ENCODE results near the gene IGFBPL1.

IGFBPL1 gene

GRCh38 chr9:38445154-38446043 is 21.1 kb upstream of the IGFBPL1 start:
- H3K36me3 ChIP-seq (ENCODE audit: control insufficient read depth, insufficient read depth, low read length) = no peaks in the 10 kb centered on the region
- TF ChIP-seq, protein P1, sequence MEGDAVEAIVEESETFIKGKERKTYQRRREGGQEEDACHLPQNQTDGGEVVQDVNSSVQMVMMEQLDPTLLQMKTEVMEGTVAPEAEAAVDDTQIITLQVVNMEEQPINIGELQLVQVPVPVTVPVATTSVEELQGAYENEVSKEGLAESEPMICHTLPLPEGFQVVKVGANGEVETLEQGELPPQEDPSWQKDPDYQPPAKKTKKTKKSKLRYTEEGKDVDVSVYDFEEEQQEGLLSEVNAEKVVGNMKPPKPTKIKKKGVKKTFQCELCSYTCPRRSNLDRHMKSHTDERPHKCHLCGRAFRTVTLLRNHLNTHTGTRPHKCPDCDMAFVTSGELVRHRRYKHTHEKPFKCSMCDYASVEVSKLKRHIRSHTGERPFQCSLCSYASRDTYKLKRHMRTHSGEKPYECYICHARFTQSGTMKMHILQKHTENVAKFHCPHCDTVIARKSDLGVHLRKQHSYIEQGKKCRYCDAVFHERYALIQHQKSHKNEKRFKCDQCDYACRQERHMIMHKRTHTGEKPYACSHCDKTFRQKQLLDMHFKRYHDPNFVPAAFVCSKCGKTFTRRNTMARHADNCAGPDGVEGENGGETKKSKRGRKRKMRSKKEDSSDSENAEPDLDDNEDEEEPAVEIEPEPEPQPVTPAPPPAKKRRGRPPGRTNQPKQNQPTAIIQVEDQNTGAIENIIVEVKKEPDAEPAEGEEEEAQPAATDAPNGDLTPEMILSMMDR (IDR thresholded peaks at IDR 0.05; ENCODE audit: insufficient read depth, low read length, poor library complexity, severe bottlenecking) = no peak

DNA sequence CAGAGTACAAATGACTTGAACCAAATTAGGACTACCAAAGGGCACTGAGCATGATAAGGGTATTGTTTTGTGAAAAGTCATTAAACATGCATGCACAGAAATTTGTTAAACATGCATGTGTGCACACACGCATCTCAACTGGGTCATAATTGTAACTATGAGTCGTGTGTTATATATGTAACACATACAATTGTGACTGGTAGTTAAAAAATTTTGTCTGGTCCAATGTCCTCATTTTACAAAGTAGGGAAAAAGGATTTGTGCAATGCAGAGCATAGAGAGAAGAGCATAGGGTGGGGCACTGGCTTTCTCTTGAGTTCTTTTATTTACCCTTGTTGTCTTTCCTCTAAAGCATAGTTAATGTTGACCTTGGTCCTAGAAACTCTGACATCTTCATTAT is 19.3 kb upstream of the IGFBPL1 start:
- Histone ChIP-seq H3K4me3 (replicated peaks; ENCODE audit: low read depth, low read length) (no peak overlapping the region), H3K36me3 (ENCODE audit: control insufficient read depth, insufficient read depth, low read length) (no peaks in the 10 kb centered on the region), H3K27me3 (replicated peaks; ENCODE audit: control insufficient read depth, insufficient read depth, low read length) (no peaks in the 10 kb centered on the region; the same call in none of the 2 replicates)
- TF ChIP-seq, protein P1 (IDR thresholded peaks at IDR 0.05; ENCODE audit: insufficient read depth, low read length, poor library complexity, severe bottlenecking) = no peak
- DNase-seq (ENCODE audit: extremely low read depth, insufficient read length) = no peak

More at GRCh38 chr9:38445154-38446043, 21.1 kb upstream of the IGFBPL1 start:
- H3K4me3 ChIP-seq (replicated peaks; ENCODE audit: low read depth, low read length) = no peak overlapping the region
- H3K27me3 ChIP-seq (replicated peaks; ENCODE audit: control insufficient read depth, insufficient read depth, low read length) = no peaks in the 10 kb centered on the region
- no peak for DNase-seq (ENCODE audit: extremely low read depth, insufficient read length)

DNA sequence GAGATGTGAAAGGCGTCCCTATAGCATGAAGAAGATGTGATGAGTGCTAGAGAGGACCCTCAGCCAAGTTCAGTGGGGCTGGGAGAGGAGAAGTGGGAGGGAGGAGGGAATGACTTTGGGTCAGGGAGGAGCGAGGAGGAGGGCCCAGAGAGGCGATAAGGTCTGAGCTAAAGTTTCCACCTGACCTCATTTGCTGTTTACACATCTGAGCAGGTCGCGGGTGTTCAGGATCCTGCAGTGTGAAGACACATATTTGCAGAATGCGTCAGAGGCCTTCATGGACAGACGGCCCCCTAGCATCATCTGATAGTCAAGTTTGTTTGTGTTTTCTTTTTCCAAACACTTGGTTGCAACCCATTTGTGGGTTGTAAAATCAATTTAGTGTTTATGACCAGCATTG is 18.9 kb upstream of the IGFBPL1 start:
- no peaks in the 10 kb centered on the region; the same call in none of the 2 replicates for H3K27me3 ChIP-seq (replicated peaks; ENCODE audit: control insufficient read depth, insufficient read depth, low read length)
- H3K4me3 ChIP-seq (replicated peaks; ENCODE audit: low read depth, low read length) = no peak overlapping the region
- no peaks in the 10 kb centered on the region for H3K36me3 ChIP-seq (ENCODE audit: control insufficient read depth, insufficient read depth, low read length)
- TF ChIP-seq, protein P1 (IDR thresholded peaks at IDR 0.05; ENCODE audit: insufficient read depth, low read length, poor library complexity, severe bottlenecking) = no peak
- DNase-seq (ENCODE audit: extremely low read depth, insufficient read length) = no peak

GRCh38 chr9:38442473-38443096 is 18.3 kb upstream of the IGFBPL1 start:
- H3K36me3 ChIP-seq (ENCODE audit: control insufficient read depth, insufficient read depth, low read length) = no peaks in the 10 kb centered on the region
- TF ChIP-seq, protein P1 (IDR thresholded peaks at IDR 0.05; ENCODE audit: insufficient read depth, low read length, poor library complexity, severe bottlenecking) = no peak
- DNase-seq (ENCODE audit: extremely low read depth, insufficient read length) = no peak
- H3K27me3 ChIP-seq (replicated peaks; ENCODE audit: control insufficient read depth, insufficient read depth, low read length) = no peaks in the 10 kb centered on the region; the same call in none of the 2 replicates
- H3K4me3 ChIP-seq (replicated peaks; ENCODE audit: low read depth, low read length) = no peak overlapping the region

DNA sequence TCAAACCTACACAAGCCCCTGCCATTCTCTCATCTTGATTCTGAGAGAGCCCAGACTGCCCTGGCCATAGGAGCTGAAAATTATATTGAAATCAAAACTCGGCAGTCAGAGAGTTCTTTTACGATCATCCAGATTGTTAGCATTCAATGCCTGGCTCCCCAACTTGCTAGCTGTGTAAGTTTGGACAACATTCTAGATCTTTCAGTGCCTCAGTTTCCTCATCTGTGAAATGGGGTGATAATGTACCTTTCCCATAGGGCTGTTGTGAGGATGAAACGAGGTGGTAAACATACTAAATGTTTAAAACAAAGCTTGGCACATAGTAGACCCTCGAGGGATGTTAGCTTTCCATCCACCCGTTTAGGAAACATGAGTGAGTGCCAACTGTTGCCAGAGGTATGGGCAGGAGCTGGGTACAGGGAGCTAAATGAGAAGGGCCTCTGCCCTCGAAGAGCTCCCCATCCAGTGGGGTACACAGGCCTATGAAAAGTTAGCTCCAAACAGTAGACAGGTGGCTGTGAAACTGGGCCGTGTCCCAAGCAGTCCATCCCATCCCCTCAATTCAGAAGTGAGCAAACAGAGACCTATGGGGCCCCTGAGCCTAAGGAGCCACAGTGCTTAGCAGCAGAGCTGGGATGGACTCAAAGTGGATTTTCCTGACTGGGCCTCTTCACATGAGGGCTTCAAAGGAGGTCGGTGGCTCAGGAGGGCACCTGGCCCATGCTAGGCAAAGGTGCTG is 17.3 kb upstream of the IGFBPL1 start:
- Histone ChIP-seq H3K4me3 (replicated peaks; ENCODE audit: low read depth, low read length) (no peak overlapping the region), H3K27me3 (replicated peaks; ENCODE audit: control insufficient read depth, insufficient read depth, low read length) (no peaks in the 10 kb centered on the region; the same call in none of the 2 replicates), H3K36me3 (ENCODE audit: control insufficient read depth, insufficient read depth, low read length) (no peaks in the 10 kb centered on the region)
- DNase-seq (ENCODE audit: extremely low read depth, insufficient read length) = no peak
- TF ChIP-seq, protein P1 (IDR thresholded peaks at IDR 0.05; ENCODE audit: insufficient read depth, low read length, poor library complexity, severe bottlenecking) = no peak

Data from GM06990 (cell line).